ENCODE results near the gene PSME1.

PSME1 gene

DNA sequence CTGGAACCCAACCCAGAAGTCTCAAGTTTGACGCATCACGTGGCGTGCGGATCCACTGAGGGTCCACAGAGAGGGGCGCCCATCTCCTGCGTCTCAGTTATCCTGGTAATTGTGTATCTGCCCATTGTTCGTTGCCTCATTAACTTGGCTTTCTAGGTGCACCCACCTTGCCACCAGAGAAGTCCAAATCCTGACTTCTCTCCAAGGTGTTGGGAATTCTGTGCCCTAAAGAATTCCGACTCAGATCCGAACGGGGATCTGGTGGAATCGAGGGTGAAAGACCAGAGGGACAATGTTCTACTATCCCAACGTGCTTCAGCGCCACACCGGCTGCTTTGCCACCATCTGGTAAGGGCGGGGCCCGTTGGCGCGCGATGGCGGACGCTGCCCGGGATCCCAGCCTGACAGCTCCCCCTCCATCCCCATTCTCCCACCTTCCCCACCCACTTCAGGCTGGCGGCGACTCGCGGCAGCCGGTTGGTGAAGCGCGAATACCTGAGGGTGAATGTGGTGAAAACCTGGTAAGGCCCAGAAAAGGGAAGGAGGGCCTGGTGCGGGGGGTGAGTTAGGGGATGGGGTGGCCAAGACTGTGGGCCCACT lies 36.4 kb downstream of the PSME1 start:
- no peak for DNase-seq (ENCODE audit: low read depth in 3 of 3)

DNA sequence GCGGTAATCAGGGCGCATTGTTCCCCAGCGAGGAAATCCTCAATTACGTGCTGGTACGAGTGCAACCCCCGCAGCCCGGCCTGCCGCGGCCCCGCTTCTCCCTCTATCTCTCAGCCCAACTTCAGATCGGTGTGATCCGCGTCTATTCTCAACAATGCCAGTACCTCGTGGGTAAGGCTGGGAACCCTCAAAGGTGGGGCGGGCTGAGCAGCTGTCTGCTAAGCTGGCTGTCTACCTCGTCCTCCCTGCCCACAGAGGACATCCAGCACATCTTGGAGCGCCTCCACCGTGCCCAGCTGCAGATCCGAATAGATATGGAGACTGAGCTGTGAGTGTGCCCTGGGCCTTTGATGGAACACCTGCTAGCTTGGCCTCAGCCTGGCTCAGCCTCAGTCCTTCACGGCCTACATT lies 36.9 kb downstream of the PSME1 start:
- no peak for DNase-seq (ENCODE audit: low read depth in 3 of 3)

DNA sequence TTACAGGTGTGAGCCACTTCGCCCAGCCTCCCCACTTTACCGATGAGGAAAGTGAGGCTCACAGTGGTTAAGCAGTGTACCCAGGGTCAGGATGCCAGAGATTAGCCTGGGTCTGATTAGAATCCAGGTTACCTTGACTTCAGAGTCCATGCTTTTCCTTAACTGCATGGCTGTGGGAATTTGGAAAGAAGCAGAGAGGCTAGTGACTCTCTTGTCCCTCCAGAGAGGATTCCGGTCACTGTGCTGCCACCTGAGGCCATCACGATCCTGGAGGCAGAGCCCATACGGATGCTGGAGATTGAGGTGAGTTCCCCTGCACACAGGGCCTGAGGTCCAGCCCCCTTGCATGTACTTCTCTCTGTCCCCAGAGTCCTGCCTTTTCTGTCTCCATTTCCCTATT lies 40.6 kb downstream of the PSME1 start:
- no peak for DNase-seq (ENCODE audit: low read depth in 3 of 3)

DNA sequence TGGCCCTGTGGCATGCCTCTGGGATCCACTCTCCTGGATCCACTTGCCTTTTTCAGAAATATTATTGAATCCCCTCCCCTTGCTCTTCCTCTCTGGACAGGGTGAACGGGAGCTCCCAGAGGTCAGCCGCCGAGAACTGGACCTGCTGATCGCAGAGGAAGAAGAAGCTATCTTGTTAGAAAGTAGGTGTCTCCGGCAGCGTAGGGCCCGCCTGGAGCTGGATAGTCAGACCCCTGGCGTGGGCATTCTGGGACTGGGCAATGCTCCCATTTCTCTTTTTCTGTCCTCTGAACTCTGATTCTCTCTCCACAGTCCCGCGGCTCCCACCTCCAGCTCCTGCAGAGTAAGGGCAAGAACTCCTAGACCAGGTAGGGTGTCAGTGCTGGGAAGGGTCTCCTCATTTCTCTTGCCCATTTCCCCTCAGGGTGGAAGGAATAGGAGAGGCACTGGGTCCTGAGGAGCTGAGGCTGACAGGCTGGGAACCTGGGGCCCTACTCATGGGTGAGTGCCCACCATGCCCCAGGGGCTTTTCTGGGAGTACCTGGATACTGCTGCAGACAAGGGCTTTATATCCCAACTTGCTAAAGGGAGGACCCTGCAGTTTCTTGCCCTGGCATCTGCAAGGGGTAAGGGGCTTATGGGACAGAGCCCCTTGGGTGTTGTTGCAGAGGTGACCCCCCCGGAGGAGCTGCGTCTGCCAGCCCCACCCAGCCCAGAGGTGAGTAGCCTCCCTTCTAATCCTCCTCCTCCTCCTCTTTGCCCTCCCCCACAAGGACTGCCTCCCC lies 41.2 kb downstream of the PSME1 start:
- DNase-seq (ENCODE audit: low read depth in 3 of 3), result no peak

DNA sequence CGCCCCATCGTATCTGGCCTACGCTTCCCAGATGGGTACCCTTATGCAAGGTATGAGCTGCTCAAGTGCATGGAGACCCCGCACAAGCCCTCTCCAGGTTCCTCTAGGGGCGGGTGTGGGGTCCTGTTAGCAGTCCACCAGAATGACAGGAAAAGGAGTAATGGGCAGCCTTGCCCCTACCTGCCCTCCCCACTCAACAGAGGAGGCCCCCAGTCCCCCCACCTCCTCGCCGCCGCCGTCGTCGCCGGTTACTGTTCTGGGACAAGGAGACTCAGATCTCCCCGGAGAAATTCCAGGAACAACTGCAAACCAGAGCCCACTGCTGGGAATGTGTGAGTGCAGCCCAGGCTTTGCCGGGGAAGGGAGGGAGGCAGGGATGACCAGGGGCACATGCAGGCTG lies 41.9 kb downstream of the PSME1 start:
- DNase-seq (ENCODE audit: low read depth in 3 of 3), result no peak

DNA sequence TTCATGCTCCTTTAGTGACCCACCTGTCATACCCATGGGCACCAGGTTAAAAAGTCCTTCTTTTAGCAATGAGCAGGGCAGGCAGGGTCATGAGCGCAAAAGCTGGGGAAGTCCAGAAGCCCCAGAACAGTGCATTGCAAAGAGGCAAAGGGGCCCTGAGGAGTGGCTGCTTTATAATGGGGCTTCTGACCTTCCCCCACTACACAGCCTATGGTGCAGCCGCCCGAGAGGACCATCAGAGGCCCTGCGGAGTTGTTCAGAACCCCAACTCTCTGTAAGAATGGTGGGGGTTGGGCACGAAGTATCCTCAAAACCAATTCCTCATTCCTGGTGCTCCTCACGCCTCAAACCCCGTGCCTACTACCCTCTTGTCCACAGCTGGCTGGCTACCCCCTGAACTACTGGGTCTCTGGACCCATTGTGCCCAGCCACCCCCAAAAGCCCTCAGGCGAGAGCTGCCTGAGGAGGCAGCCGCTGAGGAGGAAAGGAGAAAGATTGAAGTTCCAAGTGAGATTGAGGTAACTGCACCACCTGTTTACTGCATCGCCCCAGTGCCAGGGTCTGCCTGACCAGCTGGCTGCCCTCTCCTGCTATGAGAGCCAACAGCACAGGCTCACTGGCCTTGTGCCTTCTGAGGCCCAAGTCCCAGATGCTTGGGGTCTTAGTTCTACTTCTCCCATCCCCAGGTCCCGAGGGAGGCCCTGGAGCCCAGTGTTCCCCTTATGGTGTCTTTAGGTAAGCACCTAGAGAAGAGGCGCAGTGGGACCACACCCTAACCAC lies 42.6 kb downstream of the PSME1 start:
- no peak for DNase-seq (ENCODE audit: low read depth in 3 of 3)

DNA sequence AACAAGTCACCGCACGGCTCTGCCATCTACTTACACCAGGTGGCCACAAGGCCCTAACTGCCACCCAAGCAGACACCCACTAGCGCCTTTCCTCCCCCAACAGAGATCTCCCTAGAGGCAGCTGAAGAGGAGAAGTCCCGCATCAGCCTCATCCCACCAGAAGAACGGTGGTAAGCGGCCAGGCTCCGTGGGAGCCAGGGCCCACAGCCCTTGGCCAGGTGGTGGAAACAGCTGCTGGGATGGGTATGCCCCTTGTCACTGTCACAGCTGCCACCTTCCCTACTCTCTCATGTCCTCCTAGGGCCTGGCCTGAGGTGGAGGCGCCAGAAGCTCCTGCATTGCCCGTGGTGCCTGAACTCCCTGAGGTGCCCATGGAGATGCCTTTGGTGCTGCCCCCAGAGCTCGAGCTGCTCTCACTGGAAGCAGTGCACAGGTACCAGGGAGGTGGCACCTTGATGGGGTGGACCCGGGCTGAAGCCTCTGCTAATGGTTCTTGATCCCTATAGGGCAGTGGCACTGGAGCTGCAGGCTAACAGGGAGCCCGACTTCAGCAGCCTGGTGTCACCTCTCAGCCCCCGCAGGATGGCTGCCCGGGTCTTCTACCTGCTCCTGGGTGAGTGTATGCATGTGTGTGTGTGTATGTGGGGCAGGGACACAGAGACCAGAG lies 43.4 kb downstream of the PSME1 start:
- DNase-seq (ENCODE audit: low read depth in 3 of 3), result no peak

DNA sequence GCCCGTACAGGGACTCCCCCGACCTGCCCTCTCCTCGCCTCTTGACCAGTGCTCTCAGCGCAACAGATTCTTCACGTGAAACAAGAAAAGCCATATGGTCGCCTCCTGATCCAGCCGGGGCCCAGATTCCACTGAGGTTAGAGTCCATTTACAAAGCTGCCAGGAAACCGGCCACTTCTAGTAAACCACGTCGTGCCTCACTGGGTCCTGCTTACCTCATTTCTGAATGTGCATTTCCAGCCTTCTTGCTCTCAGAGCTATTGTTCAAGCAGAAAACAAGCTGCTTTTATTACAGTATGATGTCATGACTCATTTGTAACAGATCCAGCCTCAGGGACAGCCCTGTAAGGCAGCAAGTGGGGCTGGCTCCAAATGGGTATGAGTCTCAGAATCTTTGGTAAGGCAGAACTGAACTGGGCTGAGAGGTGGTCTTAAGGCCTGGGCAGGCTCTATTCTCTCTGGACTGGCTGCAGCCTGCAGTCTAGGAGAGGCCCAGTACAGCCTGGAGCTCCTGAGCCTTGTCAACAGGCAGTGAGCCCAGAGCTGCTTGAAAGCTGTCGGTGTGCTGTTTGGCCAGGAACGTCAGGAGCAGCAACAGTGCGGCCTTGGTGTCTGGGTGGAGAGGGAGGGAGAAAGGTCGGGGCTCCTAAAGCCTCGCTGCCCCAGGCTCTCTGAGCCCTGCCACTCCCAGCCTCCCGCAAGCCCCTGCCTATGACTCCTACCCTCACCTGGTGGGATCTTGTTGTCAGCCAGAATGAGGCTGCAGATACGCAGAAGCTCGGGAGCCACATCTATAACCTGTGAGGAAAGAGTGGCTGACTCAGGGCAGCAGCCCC lies 44.2 kb downstream of the PSME1 start:
- no peak for DNase-seq (ENCODE audit: low read depth in 3 of 3)

DNA sequence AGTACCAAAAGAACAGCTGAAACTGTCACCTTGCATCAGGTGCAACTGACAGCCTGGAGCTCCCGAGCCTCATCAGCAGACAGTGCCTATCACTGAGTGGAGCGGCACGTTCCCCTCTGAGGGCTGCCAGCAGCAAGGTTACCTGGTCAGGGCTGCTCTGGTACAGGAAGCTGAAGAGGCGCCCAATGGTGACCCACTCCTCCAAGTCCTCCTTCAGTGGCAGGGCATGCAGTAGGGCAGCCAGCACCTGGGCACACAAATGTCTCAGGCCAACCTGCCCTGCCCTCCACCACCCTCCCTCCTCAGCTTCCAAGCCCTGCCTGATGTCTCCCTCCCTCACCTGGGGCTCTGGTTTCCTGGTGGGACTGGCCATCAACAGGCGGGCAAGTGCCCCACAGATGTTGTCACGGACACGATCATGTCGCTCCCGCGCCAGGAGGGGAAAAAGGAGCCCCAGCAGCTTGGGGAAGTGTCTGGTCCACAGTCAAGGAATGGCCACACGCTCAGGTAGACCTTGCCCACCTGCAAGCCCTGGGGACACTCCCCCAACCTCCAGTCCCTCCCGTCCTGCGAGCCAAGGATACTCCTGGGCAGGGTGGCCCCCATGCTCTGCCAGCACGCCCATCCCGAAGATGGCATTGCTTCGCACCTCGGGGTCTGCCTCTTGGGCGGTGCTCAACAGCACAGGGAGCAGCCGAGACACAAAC lies 45.5 kb downstream of the PSME1 start:
- no peak for DNase-seq (ENCODE audit: low read depth in 3 of 3)

DNA sequence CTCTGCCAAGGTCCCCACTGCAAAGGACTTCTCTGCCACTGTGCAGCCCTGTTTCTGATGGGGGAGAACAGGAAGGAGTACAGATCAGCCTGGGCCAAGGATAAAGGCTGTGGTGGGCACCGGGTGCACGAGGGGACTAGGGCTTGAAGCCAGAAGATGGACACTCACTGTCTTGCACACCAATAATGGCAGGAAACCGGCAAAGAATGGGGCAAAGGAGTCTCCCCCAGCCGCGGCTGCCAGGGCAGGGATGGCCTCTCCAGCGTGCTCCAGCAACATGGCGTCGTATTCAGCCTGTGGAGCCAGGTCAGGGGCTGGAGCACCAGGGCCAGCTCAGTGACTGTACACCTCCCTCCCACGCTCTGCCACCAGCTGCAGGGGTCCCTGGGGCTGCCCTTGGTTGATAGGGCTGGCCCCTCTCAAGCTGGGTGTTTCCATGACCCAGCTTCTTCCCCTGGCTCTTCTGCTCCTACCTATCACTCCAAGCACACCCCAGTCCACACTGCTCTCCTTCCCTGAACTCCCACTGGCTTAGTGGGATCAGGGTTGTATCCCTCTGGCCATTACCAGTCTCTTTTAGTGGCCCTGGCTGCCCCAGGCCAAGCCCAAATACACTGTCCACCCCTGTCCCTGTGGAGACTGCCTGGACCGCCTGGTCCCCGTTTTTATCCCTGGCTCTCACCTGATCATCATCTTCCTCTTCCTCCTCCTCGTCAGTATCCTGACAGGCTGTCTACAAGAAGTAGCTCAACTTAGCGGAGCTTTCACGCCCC lies 46.3 kb downstream of the PSME1 start:
- no peak for DNase-seq (ENCODE audit: low read depth in 3 of 3)

DNA sequence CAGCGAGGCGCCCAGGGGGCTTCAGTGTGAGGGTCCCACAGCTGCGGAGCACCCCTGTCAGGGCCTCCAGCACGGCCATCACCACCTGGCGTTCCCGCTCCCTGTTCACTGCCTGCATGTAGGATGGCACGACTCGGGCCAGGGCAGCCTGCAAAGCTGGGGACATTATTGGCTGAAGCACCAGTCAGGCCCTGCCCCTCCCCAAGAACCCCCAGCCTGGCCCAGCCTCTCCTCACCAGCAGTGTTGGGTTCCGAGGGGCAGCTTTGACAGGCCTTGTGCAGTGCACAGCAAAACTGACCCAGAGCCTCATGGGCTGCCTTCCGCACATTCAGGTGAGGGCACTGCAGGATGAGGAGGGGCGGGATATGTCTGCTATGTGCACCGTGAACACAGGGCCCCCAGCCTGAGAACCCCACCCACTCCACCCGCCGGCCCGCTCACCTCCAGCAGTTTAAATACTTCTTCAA lies 47.1 kb downstream of the PSME1 start:
- no peak for DNase-seq (ENCODE audit: low read depth in 3 of 3)

DNA sequence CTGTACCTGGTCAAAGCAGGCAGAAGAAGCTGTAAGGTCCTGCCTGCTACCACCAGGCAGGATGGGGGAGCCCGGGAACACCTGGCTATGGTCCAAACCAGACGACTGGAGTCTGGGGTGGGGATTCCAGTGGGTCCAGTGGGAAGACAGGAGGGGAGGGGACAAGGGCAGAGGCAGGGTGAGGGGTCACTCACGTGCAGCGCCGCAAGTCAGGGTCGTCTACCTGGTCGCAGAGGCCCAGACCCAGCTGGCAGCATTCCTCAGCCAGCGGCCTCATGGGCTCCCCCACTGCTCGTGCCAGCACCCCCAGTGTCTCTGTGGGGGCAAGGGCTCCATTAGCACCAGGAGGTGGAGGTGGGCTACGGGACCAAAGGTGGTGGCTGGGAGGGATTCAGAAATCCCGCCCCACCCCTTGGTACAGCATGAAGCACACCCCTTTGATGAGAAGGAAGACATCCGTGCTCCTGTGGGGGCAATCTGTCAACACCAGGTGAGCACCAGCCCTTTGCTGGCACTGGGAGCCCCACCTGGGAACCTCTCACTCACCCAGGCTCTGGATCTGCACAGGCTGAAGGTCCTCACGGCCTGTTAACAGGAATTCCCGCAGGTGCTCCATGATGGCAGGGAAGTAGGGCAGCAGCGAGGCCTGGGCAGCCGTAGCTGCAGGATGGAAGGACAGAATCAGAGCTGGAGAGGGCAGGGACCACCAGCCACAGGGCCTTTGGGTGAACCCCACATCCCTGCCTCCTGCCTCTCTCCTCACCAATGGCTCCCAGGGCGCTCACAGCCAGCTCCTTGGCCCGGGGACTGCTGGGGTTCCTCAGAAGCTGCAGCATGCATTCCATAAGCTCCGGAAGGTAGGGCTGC lies 48.3 kb downstream of the PSME1 start:
- no peak for DNase-seq (ENCODE audit: low read depth in 3 of 3)

DNA sequence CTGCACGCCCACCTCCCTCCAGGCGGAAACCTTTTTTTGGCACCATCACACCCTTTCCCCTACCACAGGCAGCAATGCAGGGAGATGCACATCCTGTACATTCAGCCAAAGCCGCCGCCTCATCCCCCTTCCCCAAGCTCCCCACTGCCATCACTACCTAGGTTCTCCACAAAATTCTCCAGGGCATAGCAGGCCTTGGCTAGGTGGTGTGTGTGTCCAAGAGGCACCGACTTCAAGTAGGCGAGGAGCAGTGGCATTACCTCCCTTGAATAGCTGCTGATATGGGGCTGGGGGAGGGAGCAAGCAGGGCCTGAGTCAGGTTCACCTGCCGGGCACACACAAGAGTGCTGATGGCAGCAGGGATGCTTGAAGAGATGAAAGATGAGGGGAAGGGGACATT lies 49.0 kb downstream of the PSME1 start:
- DNase-seq (ENCODE audit: low read depth in 3 of 3), result no peak

DNA sequence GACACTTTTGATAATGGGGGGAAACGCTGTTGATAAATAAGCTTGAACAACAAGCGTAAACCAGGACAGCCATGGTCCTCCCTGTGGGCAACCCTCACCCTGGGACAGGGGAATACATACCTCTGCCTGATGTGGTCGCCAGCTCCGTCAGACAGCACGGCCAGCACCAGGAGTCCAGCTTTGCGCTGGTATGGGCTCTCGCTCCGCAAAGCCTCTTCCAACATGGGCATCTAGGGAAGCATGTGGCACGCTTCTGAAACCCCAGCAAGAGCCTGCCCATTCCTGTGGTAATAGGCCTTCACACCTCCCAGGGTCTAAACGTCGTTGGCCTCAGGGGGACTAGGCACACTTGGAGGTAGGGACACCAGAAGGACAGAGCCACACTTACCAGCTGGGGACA lies 49.7 kb downstream of the PSME1 start:
- no peak for DNase-seq (ENCODE audit: low read depth in 3 of 3)

DNA sequence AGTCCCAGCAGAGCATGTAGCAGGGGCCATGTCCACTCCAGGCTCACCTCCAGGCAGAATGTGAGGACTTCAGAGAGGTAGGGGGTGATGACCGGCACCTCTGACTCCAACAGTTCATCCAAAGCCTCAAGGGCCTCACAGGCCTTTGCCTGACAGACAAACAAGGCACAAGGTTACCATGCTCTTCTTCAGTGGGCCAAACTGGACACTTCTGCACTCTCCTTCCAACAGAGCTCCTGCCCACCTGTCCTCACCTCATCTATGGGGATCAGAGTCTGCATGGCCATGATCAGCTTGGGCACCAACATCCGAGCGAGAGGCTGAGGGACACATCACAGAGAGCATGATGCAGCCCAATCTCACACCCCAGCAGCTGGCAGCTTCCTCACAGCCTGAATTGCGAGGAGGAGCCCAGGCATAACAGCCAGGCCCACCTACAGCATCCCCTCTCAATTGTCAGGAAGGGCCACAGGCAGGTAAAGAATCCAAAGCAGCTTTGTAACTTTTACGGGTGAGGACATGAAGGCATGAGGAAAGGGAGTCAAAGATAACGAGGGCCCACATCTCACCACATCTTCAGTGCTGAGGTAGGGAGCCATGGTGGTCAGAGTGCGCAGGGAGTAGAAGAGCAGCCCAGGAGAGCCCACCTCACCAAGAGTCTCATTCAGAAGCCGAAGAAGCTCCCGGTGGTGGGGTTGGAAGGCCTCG lies 51.0 kb downstream of the PSME1 start:
- DNase-seq (ENCODE audit: low read depth in 3 of 3), result no peak

DNA sequence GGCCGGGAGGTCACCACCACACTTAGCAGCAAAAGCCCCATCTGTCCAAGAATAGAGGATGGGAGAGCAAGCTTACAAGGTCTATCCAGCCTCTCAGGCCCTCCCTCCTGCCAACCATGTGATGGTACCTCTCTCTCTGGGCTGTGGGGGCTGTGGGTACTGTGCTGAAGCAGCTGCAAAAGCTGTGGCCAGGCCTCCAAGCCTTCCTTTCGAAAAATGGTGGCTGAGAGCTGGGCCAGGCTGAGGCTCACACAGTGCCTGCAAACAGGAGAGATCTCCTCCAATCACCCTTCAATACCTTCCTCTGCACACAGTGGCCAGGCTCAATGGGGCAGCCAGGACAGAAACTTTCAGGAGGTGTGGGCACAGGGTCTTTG lies 51.5 kb downstream of the PSME1 start:
- no peak for DNase-seq (ENCODE audit: low read depth in 3 of 3)
